Right lobe of liver (tissue), 6 donors: Measurements from ENCODE around the gene NTN4. TPM values are rescaled to one million over a fixed set of nuclear protein-coding genes. Genes with fewer than 3 reads are reported as not detected.

Source experiments
- ATAC-seq, 4 donors: fragments of 200-7000 bp; cut with Tn5 transposase; one replicate each; pipeline ENCODE4 v1.9.1; 2020; ENCODE audit warnings: mild to moderate bottlenecking in 4 of 4, moderate library complexity in 4 of 4
- DNase-seq, 3 donors: peaks; one replicate each; pipeline ENCODE4 v3.0.0-alpha.2; 2020
- H3K27ac ChIP-seq, 3 donors: fragments of 200-600 bp; one replicate each; pipeline ENCODE4 v1.8.0; 2022
- H3K27me3 ChIP-seq, 2 donors: fragments of 200-600 bp; one replicate each; pipeline ENCODE4 v1.8.0; 2022
- H3K36me3 ChIP-seq, 4 donors: fragments of 200-600 bp; sonication (generic) in 1 of 4; one replicate each; pipeline versions ENCODE4 v1.5.1 to v1.8.0; 2017 to 2022; ENCODE audit warnings: control low read depth in 1 of 4
- H3K4me1 ChIP-seq, 4 donors: fragments of 200-600 bp; sonication (generic) in 1 of 4; one replicate each; pipeline versions ENCODE4 v1.5.1 to v1.8.0; 2017 to 2022; ENCODE audit warnings: control low read depth in 1 of 4
- H3K4me3 ChIP-seq, 3 donors: fragments of 200-600 bp; one replicate each; pipeline ENCODE4 v1.8.0; 2022
- H3K9me3 ChIP-seq, 4 donors: fragments of 200-600 bp; sonication (generic) in 1 of 4; one replicate each; pipeline versions ENCODE4 v1.5.1 to v1.8.0; 2017 to 2022; ENCODE audit warnings: control low read depth in 1 of 4
- CTCF ChIP-seq, 4 donors: fragments of 200-600 bp in 3 of 4; fragments of 450-650 bp in 1 of 4; IDR thresholded peaks; one replicate each; pipeline versions ENCODE4 v1.5.1 to v1.8.0; 2016 to 2022; ENCODE audit warnings: antibody characterized with exemption in 4 of 4, mild to moderate bottlenecking in 2 of 4
- POLR2A ChIP-seq: fragments of 450-650 bp; IDR thresholded peaks from one replicate; pipeline ENCODE4 v1.6.1; 2017; ENCODE audit warnings: antibody characterized with exemption, mild to moderate bottlenecking
- WGBS: methylation state at CpG from one replicate; pipeline ENCODE4 v1.1.6; 2018; ENCODE audit warnings: low coverage, low lambda C conversion rate; ENCODE audit not compliant: insufficient coverage; ENCODE audit errors: missing lambda C conversion rate; 5-methylcytosine and 5-hydroxymethylcytosine counted together
- intact Hi-C, 2 donors: fragments of 100-400 bp; cut with DNase I; formaldehyde crosslinking; loops; one replicate each; pipeline versions ENCODE4 v1.11.2 to v1.14.1; 2022
- total RNA-seq, 6 experiments: library from RNA; depleted of rRNA in 2 of 6; stranded (reverse); fragments of >200 nt in 2 of 6; fragmentation: NEBNext Ultra II Directional in 3 of 6; extraction: Animal tissue kit (Norgen Biotek cat#: 25700) in 3 of 6; gene quantifications; one replicate each; pipeline versions ENCODE4 v1.1.0 to v1.2.4, GENCODE V29; 2016 to 2023
- donor health status: DM: no; HTN: yes; CAD: no.
- donor health status: DM: no; HTN: no; CAD: no.
- donor health status: DM: no; HTN: no; CAD: no.
- donor health status: DM: no; HTN: yes; CAD: no.
- donor health status: DM: no; HTN: yes; CAD: no.

The NTN4 gene
- total RNA-seq, 6 experiments from 2014 or later: 14.7 to 28.7 (median 18.9) TPM

GRCh38 chr12:95709152-95709551 lies 81.4 kb downstream of the NTN4 start:
- Histone ChIP-seq H3K9me3 (no peaks in the 10 kb centered on the region), H3K4me3 (no peak overlapping the region), H3K4me1 (no peaks in the 10 kb centered on the region), H3K27me3 (no peaks in the 10 kb centered on the region), H3K36me3 (peaks cover 0 to 4% (median 0%) of the 10 kb centered on the region in 4 donors), H3K27ac (no peak overlapping the region)
- TF ChIP-seq CTCF (IDR thresholded peaks at IDR 0.05): no peak
- TF ChIP-seq POLR2A: no peak
- DNase-seq (no peak), ATAC-seq (peak in 1 of 4 donors; percentile 49)
- intact Hi-C loops: no loop called here
- 44% methylated on average over 2 of the region's 2 CpGs for WGBS

- Histone ChIP-seq H3K27ac (no peak overlapping the region), H3K4me3 (no peak overlapping the region), H3K36me3 (no peaks in the 10 kb centered on the region), H3K4me1 (peaks cover 0 to 5% (median 0%) of the 10 kb centered on the region in 4 donors), H3K27me3 (no peaks in the 10 kb centered on the region), H3K9me3 (no peaks in the 10 kb centered on the region)
- 75% methylated on average over 2 of the region's 2 CpGs for WGBS
- intact Hi-C loops: no loop called here
- ATAC-seq (no peak), DNase-seq (no peak)
- TF ChIP-seq POLR2A: no peak
- TF ChIP-seq CTCF (IDR thresholded peaks at IDR 0.05): no peak
Observed at GRCh38 chr12:95705143-95705542, 85.4 kb downstream of the NTN4 start.

- Histone ChIP-seq H3K9me3 (no peaks in the 10 kb centered on the region), H3K27me3 (no peaks in the 10 kb centered on the region), H3K4me1 (peaks cover 0 to 16% (median 2%) of the 10 kb centered on the region in 4 donors), H3K4me3 (no peak overlapping the region), H3K36me3 (no peaks in the 10 kb centered on the region), H3K27ac (no peak overlapping the region)
- TF ChIP-seq CTCF (IDR thresholded peaks at IDR 0.05): no peak
- no peak for TF ChIP-seq POLR2A
- no peak for DNase-seq
- intact Hi-C loops: no loop called here
- no peak for ATAC-seq
- WGBS: 96% methylated on average over 3 of the region's 3 CpGs
Observed at GRCh38 chr12:95703986-95704385, 86.6 kb downstream of the NTN4 start.

- ATAC-seq (no peak), DNase-seq (no peak)
- no peaks in the 10 kb centered on the region for H3K27me3 ChIP-seq
- TF ChIP-seq POLR2A (no peak), CTCF (IDR thresholded peaks at IDR 0.05) (no peak)
- no peak overlapping the region for H3K27ac ChIP-seq
- H3K36me3 ChIP-seq: no peaks in the 10 kb centered on the region
- H3K9me3 ChIP-seq: no peaks in the 10 kb centered on the region
- H3K4me3 ChIP-seq: no peak overlapping the region
- H3K4me1 ChIP-seq: peaks cover 0 to 23% (median 5%) of the 10 kb centered on the region in 4 donors
- 59% methylated on average over 11 of the region's 12 CpGs for WGBS
- intact Hi-C loops: no loop called here
Observed at GRCh38 chr12:95701722-95702418, 88.7 kb downstream of the NTN4 start.
